ENCODE measurements around the gene AOAH. TPM values are rescaled to one million over a fixed set of nuclear protein-coding genes. Genes with fewer than 3 reads are reported as not detected.
A peak's percentile ranks its signal among the peaks of the same experiment; 100 is the strongest.

Gene AOAH
- total and polyA plus RNA-seq, 2 donors (not counting 3 experiments of a cell fraction or from before 2014, with no cell fraction given) = not detected

- ChIA-PET CTCF (interaction anchor here (0.6 to 3.4 kb wide), 3 partner anchors 12 to 230 kb away, joined by 3 to 21 read pairs (median 5); no protein-coding TSS in a partner anchor), POLR2A (no interaction called here)
- no peak for TF ChIP-seq JUN (IDR thresholded peaks at IDR 0.05; ENCODE audit: borderline replicate concordance, insufficient read depth, insufficient read length, low read depth)
- TF ChIP-seq FOS (IDR thresholded peaks at IDR 0.05; ENCODE audit: borderline replicate concordance, insufficient read depth, low read length) = no peak
- TF ChIP-seq EZH2 (IDR thresholded peaks at IDR 0.05; ENCODE audit: borderline replicate concordance, low read depth, low read length, severe bottlenecking) = no peak
- TF ChIP-seq, protein P1, sequence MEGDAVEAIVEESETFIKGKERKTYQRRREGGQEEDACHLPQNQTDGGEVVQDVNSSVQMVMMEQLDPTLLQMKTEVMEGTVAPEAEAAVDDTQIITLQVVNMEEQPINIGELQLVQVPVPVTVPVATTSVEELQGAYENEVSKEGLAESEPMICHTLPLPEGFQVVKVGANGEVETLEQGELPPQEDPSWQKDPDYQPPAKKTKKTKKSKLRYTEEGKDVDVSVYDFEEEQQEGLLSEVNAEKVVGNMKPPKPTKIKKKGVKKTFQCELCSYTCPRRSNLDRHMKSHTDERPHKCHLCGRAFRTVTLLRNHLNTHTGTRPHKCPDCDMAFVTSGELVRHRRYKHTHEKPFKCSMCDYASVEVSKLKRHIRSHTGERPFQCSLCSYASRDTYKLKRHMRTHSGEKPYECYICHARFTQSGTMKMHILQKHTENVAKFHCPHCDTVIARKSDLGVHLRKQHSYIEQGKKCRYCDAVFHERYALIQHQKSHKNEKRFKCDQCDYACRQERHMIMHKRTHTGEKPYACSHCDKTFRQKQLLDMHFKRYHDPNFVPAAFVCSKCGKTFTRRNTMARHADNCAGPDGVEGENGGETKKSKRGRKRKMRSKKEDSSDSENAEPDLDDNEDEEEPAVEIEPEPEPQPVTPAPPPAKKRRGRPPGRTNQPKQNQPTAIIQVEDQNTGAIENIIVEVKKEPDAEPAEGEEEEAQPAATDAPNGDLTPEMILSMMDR (IDR thresholded peaks at IDR 0.05; ENCODE audit: extremely low read depth in 1 of 2, insufficient read depth in 1 of 2, low read depth in 1 of 2, low read length in 2 of 2) = no peak
- no peak for TF ChIP-seq POLR2A (IDR thresholded peaks at IDR 0.05; ENCODE audit: low read depth, low read length)
- TF ChIP-seq, protein P2, sequence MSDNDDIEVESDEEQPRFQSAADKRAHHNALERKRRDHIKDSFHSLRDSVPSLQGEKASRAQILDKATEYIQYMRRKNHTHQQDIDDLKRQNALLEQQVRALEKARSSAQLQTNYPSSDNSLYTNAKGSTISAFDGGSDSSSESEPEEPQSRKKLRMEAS (IDR thresholded peaks at IDR 0.05; ENCODE audit: insufficient read depth, insufficient read length) = no peak
- TF ChIP-seq MYC (IDR thresholded peaks at IDR 0.05; ENCODE audit: low read depth, low read length) = no peak
- TF ChIP-seq POLR2AphosphoS5 (IDR thresholded peaks at IDR 0.05; ENCODE audit: insufficient read depth, low read depth, low read length) = no peak
- no peak for TF ChIP-seq GATA2 (IDR thresholded peaks at IDR 0.05; ENCODE audit: insufficient read depth, insufficient read length, low read depth, low read length)
- Histone ChIP-seq H3K4me1 (ENCODE audit: control insufficient read depth, extremely low read depth, insufficient read depth, low read length) (no peaks in the 10 kb centered on the region), H3K9me1 (replicated peaks; ENCODE audit: control insufficient read depth, extremely low read depth, insufficient read depth, low read length) (no peaks in the 10 kb centered on the region), H3K36me3 (ENCODE audit: control insufficient read depth in 2 of 2, extremely low read depth in 1 of 2, insufficient read depth in 2 of 2, low read length in 2 of 2) (no peaks in the 10 kb centered on the region), H3K4me2 (ENCODE audit: insufficient read depth, low read length) (no peak overlapping the region), H3K9ac (replicated peaks; ENCODE audit: extremely low read depth, insufficient read depth, low read length) (no peak overlapping the region), H3K79me2 (ENCODE audit: control insufficient read depth, insufficient read depth, low read length) (no peaks in the 10 kb centered on the region), H2AFZ (ENCODE audit: low read depth, low read length) (no peak overlapping the region), H3K4me3 (replicated peaks in 1 of 3; ENCODE audit: insufficient read depth in 1 of 3, low read depth in 1 of 3, low read length in 3 of 3) (no peak overlapping the region), H3K27ac (ENCODE audit: insufficient read depth, low read depth, low read length) (no peak overlapping the region), H4K20me1 (replicated peaks; ENCODE audit: control insufficient read depth, extremely low read depth, insufficient read depth, low read length) (no peaks in the 10 kb centered on the region), H3K27me3 (ENCODE audit: control insufficient read depth in 2 of 2, insufficient read depth in 2 of 2, low read length in 2 of 2) (peaks cover 0 to 3% of the 10 kb centered on the region in 2 experiments), H3K9me3 (replicated peaks; ENCODE audit: control insufficient read depth, insufficient read depth, low read length) (no peaks in the 10 kb centered on the region)
- intact Hi-C loops (cut with micrococcal nuclease) (no loop called here), dilution Hi-C loops (cut with MboI; ENCODE audit: extremely low pct_ligation_motif_present, low sequenced_read_pairs) (no loop called here)
- no peak for FAIRE-seq
- peak; percentile 31 for DNase-seq (ENCODE audit: low read depth, low spot score)
- no TSS peak for BruUV-seq (replicated peaks)
Measured at GRCh38 chr7:36658335-36659171, 65.7 kb downstream of the AOAH start.

All from endothelial cell of umbilical vein (primary cell).